Measurements from ENCODE around the gene NDUFV1.
"Not testable (repeated sequence)": the region's sequence is repeated elsewhere in the genome, so short reads cannot be mapped to it uniquely, and the experiment has no call there.

The NDUFV1 gene

GRCh38 chr11:67585911-67586310 lies 20.8 kb upstream of the NDUFV1 start:
- DNase-seq (ENCODE audit: low read depth in 1 of 2, low spot score in 1 of 2), result no peak

DNA sequence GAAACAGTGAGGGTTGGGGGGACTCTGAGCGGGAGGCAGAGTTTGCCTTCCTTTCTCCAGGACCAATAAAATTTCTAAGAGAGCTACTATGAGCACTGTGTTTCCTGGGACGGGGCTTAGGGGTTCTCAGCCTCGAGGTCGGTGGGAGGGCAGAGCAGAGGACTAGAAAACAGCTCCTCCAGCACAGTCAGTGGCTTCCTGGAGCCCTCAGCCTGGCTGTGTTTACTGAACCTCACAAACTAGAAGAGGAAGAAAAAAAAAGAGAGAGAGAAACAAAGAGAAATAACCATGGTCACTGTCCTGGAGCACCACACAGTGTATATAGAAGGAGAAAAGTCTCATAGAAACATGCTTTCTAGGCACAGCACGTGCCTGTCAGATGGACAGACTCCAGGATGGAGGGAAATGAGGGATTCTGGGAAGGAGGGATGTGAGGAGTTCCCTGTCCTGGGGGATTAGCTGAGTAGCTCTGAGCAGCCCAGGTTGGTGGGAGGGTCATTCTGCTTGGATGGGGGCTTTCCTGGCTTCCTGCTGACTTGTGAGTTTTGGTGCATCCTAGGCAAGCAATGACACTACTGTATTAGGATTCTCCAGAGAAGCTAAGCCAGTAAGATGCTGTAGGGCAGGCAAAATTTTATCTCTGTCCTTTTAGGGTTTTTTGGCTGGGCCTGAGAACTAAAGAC lies 20.0 kb upstream of the NDUFV1 start:
- DNase-seq (ENCODE audit: low read depth in 1 of 2, low spot score in 1 of 2), result no peak

GRCh38 chr11:67588136-67588503 lies 18.6 kb upstream of the NDUFV1 start:
- DNase-seq (ENCODE audit: low read depth in 1 of 2, low spot score in 1 of 2), result no peak

DNA sequence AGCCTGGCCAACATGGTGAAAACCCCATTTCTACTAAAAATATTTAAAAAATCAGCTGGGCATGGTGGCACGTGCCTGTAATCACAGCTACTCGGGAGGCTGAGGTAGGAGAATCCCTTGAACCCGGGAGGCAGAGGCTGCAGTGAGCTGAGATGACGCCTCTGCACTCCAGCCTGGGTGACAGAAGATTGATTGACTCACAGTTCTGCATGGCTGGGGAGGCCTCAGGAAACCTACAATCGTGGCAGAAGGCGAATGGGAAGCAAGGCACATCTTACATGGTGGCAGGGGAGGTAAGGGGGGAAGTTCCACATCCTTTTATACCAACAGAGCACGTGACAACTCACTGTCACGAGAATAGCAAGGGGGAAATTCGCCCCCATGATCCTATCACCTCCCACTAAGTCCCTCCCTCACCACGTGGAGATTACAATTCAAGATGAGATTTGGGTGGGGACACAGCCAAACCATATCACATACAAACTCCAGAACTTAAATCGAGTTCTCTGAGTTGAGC lies 17.8 kb upstream of the NDUFV1 start:
- not testable (repeated sequence) for DNase-seq (ENCODE audit: low read depth in 1 of 2, low spot score in 1 of 2)

DNA sequence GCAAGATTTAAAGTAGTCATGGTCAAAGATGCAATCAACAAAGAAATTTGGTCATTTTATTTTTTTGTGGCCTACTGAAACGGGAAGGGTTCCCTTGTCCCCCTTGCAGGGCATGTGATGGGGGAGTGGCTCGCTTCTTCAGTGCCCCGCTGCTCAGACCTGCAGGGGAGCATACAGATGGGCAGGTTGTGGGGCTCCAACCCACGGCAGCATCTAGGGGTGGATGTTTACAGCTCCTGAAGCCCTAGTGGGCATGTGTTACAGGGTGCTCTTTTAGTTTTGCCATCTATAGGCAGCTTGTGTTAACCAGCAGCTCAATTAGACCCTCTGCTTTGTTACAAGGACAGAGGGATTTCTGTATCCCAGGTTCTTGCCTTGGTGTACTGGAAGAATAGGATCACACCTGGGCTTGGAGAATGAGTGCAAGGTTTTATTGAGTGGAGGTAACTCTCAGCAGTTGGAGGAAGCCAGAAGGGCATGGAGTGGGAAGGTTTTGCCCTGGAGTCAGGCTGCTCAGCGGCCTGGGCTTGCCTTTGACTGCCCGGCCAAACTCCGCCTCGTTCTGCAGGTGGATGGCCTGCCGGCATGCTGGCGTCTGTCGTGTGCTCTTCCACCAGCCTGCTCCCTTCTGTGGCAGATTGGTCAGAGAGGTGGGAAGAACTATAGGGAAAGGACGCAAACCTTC lies 13.7 kb upstream of the NDUFV1 start:
- no peak for DNase-seq (ENCODE audit: low read depth in 1 of 2, low spot score in 1 of 2)

- no peak for DNase-seq (ENCODE audit: low read depth in 1 of 2, low spot score in 1 of 2)
These were observed 13.2 kb upstream of the NDUFV1 start for GRCh38 chr11:67593565-67593905.

DNA sequence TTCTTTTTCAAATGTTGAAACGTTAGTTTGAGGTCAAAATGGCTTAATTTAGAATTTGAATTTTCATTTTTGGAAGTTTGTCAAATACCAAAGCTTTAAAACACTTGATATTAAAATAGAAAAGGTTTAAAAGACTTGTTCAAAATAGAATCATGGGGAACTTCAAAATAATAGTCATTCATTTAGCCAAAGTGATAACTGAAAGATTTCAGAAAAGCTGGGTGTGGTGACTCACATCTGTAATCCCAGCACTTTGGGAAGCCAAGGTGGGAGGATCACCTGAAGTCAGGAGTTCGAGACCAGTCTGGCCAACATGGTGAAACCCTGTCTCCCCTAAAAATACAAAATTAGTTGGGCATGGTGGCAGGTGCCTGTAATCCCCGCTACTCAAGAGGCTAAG lies 12.3 kb upstream of the NDUFV1 start:
- DNase-seq (ENCODE audit: low read depth in 1 of 2, low spot score in 1 of 2), result no peak

GRCh38 chr11:67596753-67597300 lies 9.9 kb upstream of the NDUFV1 start:
- no peak for DNase-seq (ENCODE audit: low read depth in 1 of 2, low spot score in 1 of 2)

GRCh38 chr11:67597458-67597857 lies 9.3 kb upstream of the NDUFV1 start:
- not testable (repeated sequence) for DNase-seq (ENCODE audit: low read depth in 1 of 2, low spot score in 1 of 2)

DNA sequence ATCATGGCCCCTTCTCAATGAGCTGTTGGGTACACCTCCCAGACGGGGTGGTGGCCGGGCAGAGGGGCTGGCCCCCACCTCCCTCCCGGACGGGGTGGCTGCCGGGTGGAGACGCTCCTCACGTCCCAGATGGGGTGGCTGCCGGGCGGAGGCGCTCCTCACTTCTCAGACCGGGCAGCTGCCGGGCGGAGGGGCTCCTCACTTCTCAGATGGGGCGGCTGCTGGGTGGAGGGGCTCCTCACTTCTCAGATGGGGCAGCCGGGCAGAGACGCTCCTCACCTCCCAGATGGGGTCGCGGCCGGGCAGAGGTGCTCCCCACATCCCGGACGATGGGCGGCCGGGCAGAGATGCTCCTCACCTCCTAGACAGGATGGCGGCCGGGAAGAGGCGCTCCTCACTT lies 8.8 kb upstream of the NDUFV1 start:
- not testable (repeated sequence) for DNase-seq (ENCODE audit: low read depth in 1 of 2, low spot score in 1 of 2)

DNA sequence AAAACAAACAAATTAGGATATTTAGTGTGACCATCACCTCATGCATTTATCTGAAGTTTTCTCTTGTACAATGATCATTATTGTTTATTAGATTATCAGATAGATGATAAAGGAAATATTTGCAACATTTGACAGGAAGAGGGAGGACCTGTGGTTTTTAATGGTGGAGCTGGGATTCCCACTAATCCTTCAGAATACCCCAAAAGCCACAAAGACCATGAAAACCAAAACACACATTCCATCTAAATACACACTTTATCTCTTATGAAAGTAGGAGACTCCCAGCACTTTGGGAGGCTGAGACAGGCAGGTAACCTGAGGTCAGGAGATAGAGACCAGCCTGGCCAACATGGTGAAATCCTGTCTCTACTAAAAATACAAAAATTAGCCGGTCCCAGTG lies 7.6 kb upstream of the NDUFV1 start:
- DNase-seq (ENCODE audit: low read depth in 1 of 2, low spot score in 1 of 2), result no peak

GRCh38 chr11:67600324-67601029 lies 6.3 kb upstream of the NDUFV1 start:
- no peak for DNase-seq (ENCODE audit: low read depth in 1 of 2, low spot score in 1 of 2)

DNA sequence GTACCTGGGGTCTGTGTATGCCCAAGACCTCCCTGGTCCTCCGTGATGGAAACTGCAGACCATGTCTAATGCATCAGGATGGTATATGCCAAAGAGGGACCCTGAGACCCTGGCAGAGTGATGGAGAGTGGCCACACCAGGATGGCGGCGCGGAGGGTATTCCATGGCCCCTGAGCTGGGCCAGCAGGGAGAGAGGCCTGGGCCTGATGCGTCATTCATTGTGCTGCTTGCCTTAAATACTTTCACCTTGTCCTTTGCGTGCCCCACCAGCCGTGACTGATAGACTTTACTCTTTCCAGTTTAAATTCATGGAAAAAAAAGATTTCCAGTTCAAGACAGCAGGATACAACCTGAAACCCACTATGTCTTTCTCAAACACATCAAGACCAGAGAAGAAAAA lies 5.6 kb upstream of the NDUFV1 start:
- no peak for DNase-seq (ENCODE audit: low read depth in 1 of 2, low spot score in 1 of 2)

DNA sequence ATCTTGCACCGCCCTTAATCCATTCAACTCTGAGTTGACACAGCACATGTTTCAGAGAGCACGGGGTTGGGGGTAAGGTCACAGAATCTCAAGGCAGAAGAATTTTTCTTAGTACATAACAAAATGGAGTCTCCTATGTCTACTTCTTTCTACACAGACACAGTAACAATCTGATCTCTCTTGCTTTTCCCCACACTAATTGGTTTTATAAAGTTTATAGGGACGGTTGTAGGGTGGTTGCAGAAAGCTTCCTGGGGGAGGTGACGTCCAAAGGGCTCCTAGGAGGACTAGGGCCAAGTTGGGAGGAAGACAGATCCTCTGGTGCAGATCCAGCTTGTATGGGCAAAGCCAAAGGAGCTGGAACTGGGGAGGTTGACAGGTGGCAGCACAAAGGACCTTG lies 2.6 kb upstream of the NDUFV1 start:
- not testable (repeated sequence) for DNase-seq (ENCODE audit: low read depth in 1 of 2, low spot score in 1 of 2)

- DNase-seq (ENCODE audit: low read depth in 1 of 2, low spot score in 1 of 2), result no peak
These were observed 1.9 kb upstream of the NDUFV1 start for GRCh38 chr11:67604815-67605214.

- no peak for DNase-seq (ENCODE audit: low read depth in 1 of 2, low spot score in 1 of 2)
These were observed 1.3 kb upstream of the NDUFV1 start for GRCh38 chr11:67605231-67606011.

GRCh38 chr11:67606093-67606491 lies 644 bp upstream of the NDUFV1 start:
- no peak for DNase-seq (ENCODE audit: low read depth in 1 of 2, low spot score in 1 of 2)

- no peak for DNase-seq (ENCODE audit: low read depth in 1 of 2, low spot score in 1 of 2)
These were observed 771 bp downstream of the NDUFV1 start for GRCh38 chr11:67607507-67607906.

GRCh38 chr11:67608486-67608885 lies 1.8 kb downstream of the NDUFV1 start:
- DNase-seq (ENCODE audit: low read depth in 1 of 2, low spot score in 1 of 2), result no peak

DNA sequence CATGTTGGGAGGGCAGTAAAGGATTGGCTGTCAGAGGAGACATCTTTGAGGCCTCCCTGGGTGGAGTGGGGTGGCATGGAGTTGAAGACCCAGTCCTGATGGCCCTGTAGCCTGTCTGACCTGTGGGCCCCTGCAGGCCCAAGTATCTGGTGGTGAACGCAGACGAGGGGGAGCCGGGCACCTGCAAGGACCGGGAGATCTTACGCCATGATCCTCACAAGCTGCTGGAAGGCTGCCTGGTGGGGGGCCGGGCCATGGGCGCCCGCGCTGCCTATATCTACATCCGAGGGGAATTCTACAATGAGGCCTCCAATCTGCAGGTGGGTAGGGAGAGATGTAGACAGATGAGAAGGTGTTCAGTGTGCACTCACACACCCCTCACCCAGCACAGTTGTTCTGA lies 2.6 kb downstream of the NDUFV1 start:
- no peak for DNase-seq (ENCODE audit: low read depth in 1 of 2, low spot score in 1 of 2)

DNA sequence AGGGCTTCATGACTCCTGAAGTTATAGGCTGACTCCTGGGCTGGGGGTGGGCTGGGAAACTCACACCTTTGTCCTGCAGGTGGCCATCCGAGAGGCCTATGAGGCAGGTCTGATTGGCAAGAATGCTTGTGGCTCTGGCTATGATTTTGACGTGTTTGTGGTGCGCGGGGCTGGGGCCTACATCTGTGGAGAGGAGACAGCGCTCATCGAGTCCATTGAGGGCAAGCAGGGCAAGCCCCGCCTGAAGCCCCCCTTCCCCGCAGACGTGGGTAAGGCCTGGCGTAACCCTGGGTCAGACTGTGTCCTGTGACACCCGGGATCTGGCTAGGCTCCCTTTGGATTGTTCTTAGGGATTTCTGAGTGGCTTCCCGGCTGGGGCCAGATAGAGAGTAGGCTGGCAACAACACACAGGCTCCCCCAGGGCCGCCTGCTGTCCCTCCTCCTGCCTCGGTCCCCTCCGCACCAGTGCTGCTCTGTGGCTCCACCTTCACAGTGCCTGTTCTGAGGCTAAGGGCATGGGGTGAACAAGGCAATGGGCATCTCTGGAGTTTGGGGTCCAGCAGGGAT lies 3.6 kb downstream of the NDUFV1 start:
- DNase-seq (ENCODE audit: low read depth in 1 of 2, low spot score in 1 of 2), result no peak
